Fibroblast of skin of right biceps (primary cell): ENCODE data around the gene MLLT1.
A peak's percentile ranks its signal among the peaks of the same experiment; 100 is the strongest.

Source experiments
- DNase-seq: peaks from one replicate; pipeline ENCODE4 v3.0.0-alpha.2; 2013

Gene MLLT1

DNA sequence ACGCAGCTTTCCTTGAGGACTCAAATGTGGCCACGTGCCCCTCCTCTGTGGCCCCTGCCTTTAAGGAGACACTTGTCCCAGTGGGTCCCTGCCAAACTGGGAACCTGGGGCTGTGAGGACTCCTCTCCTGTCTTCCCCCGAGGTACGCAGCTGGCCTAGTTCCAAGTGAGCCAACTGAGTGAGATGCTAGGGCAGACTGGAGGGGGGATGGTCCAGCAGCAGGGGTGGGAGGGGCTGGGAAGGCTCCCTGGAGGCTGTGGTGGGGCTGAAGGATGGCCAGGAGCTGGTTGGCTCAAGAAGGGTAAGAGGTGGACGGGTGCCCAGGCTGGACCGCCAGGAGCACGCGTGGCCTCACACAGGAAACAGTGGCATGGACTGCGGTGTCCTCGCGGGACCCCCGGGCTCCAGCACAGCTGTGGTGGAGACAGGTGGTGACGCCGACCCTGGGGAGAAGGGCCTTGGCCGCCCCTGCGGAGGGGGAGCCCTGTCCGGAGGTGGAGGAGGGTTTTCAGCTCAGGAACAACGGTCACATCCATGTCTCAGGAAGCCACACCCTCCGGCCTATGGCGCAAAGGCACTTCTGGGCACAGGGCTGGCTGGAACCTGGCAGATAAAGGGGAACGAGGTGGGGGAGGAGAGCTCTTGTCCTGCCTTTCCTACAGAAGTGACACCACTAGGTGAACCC is 45.8 kb downstream of the MLLT1 start:
- DNase-seq, result peak; percentile 49

DNA sequence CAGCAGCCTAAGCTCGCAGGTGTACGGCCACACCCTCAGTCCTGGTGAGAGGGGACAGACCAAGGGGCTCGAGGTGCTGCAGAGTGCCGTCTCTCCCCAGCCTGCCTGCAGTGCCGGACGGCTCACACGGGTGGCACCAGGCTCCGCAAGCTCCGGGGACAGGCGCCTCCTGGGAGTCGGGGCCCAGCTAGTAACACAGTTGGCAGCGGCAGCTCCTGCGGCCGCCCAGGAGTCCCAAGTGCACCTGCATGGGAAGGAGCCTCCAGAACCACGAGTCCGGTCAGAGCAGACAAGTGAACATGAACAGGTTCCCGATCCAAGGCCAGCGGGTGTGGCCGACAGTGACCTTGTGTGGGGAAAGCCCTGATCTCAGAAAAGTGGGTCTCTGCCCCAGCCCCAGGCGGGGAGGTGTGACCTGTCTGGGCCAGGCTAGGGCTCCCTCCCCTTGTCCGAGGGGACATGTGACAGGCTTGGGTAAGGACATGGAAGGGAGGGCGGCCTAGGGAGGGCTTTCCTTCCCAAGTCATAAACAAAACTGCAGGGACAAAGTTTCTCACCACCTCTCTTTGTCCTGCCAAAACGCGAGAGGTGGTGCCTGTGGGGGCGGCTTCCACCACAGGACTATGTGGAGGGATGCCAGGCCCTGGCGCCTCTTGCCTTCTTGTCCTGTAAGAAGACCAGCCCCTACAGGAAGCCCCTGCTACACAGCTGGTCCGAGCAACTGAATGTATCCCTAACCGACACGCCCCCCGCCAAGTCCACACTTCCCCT is 46.5 kb downstream of the MLLT1 start:
- peak; percentile 49 for DNase-seq

DNA sequence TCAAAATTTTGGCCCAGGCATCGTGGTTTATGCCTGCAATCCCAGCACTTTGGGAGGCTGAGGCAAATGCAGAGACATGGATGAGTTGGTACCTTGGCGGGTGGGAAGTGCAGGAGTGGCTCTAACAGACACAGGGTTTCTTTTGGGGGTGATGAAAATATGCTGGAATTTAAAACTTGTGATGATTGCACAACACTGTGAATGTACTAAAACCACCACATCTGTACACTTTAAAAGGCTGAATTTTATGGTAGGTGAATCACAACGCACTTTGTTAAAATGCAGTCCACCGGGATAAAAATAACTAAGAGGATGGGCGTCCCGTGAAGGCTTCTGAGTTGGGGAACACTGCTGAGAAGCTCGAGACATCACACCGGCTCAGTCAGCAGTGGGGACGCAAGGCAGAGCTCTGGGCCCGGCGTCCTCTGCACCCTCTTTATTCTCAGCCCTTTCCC is 47.1 kb downstream of the MLLT1 start:
- peak; percentile 95 for DNase-seq

DNA sequence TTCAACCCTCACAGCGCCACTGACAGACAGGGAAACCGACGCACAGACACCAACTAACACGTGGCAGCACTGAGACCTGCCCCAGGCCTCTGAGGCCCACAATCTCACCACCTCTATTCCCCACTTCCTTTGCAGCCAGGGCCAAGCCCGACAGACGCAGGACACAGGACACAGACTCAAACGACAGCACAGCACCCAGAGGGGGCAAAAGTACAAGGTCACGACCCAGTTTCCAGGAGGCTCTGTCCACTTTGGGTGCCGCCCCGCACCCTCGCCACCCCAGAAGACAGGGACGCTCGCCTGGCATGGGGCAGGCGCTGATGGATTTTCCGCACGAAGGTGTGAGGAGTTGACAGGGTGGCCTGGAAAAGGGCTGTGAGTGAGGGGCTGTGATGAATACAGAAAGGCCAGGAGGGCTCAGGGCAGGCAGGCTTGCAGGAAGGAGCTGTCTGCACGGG is 48.8 kb downstream of the MLLT1 start:
- DNase-seq, result no peak

DNA sequence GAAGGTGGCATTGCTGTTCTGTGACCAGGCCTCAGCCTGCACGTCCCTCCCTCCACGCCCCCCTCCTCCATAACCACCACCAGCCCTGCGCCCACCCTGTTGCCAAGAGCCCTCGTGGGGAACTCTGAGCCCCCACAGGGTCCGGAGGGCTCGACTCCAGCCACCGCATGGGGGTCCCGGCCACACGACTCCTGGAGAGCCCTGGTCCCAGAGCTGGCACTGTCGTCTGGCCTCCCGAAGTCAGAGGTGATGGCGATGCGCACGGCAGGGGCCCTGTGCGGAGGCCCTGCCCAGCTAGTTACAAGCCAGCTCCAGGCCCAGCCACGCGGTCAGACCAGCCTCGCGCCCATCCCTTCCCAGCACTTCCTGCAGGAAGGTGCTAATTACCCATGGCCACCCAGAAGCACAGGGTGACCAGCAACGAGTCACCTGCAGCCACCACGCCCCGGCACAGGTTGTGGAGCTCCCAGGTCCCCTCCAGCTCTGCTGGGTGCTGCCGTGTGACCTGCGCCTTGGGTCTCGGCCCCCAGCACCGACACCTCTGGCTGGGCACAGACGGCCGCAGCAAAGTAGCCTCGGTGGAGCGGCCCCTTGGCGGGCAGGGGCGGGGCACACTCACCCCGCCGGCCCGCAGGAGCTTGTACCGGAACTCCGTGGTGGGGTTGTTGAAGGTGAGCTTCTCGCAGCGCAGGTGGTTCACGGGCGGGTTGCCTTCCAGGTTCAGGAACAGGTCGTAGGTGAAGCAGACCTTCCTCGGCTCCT is 49.6 kb downstream of the MLLT1 start:
- no peak for DNase-seq

DNA sequence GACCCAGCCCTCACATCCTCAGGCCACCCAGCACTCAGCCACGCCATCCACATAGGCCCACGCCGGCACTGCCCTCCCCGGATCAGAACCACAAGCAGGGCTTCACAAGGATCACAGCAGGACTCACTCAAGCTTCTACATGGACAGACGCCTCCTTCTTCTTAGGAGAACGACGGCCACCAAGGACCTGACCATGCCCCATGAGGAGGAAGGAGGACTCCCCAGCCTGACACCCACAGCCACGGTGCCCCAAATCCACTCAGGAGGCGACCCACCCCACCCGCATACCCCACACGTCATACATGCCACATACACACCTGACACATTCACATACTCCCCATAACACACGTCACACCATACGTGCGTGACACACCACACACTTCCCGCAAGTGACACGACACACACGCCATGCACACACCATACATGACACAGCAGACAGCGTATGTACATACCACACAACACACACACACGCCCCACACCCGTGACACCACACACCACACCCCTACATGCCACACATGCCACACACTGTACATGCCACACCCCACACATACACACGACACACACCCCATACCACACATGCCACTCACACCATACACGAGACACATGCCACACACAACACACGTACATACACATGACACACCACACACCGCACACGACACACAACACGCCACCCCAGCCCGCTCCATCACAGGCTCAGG is 50.4 kb downstream of the MLLT1 start:
- DNase-seq, result no peak

DNA sequence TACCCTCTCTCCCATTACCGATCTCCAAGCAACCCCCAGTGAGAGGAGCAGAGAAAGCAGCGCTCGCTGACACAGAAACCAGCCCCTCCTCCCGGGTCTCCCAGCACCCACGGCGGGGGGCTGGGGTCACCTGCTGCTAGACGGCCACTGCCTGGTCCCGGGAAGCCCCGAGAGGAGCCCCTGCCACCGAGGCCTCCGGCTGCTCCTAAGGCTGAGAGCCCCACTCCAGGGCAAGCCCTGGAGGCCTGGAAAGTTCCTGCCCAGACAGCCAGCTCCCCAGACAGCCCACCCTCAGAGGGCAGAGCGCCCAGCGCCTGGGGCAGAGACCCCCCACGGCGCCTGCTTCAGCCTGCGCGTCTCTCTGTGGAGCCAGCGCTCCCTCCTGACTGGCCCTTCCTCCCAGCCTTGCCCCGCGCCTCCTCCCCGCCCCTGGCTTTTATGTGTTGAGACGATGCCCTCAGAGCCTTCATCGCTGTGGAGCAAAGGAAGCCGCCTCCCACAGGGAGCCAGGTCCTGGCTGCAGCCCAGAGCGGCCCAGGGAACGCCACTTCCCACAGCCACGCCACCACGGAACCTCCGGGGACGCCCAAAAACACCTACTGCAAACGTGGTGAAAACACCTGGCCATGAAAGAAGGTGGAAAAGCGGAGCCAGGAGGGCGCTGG is 51.1 kb downstream of the MLLT1 start:
- DNase-seq, result no peak

DNA sequence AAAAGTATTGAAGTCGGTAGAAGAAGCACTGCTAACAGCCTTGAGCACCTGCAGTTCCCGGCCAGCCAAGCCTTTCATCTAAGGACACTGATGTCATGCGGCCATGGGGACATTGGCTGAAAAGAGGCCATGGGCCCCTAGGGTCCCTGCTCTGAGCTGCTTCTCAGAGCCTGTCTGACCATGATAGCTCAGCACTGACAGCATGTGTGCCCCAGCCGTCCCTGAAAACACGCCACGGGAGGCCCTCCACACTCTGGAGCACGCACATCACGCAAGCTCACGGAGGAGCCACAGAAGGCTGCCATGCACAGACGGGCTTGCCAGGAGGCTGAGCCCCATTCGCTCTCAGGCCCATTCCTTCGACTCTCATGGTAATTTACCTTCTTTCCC is 51.8 kb downstream of the MLLT1 start:
- DNase-seq, result no peak

DNA sequence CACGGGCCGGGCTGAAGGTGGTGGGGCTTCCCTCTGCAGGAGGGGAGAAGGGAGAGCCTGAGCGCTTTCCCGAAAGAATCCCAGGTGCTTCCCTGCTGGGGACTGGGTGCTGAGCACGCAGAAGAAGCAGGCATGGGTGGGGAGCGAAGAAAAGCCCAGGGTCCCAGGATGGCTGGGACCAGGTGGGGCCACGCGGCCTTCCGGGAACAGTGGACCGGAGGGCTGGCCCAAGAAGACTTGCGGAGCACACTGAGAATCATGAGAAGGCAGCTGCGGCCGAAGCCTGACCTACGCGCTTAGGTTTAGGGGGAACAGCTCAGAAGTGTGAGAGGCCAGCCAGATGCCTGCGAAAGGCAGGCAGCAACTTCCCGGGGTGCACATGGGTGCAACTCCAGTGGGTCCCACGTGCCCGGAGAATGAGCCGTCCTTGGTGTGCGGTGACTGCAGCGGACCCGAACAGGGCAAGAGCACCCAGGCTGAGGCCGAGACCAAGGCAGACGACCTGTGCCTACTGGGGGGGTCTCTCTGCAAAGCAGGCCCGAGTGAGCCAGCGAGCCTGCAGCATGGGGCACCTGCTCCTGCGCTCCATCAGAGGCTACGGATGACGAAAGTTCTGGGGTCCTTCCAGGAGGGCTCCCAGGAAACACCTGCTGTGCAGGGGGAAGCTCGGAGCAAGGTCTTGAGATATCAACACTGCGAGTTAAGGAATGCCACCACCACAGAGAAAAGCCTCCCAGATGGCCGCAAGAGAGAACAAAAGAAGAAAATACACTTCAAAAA is 52.4 kb downstream of the MLLT1 start:
- no peak for DNase-seq

DNA sequence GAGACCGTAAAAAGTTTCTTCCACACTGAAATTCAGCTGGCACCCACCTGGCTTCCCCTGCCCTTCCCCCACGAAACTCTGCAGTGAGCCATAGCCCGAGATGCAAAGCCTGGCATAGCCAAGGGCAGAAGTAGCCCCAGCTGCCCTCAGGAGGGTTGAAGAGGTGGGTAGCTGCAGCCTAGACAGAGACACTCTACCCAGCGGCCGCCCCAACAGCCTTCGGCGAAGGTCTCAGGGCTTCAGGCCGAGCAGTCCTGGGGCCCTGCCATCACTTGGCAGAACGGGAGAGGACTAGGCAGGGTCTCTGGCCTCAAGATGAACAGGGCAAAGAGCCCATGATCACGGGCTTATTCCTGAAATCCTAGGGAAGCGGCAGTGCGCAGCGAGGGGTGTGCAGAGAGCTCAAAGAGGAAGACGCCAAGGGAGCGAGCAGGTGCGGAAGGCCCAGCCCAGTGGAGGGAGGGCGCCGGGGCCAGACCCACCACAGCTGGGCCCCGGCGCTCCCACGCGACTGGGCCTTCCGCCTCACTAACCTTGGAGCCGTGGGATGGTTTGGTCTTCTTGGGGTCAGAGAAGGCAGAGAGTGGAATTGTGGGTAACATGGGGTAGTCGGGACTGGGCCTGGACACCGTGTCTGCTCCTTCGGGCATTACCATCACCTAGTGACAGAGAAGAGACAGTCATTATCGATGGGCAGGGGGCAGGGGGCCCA is 53.2 kb downstream of the MLLT1 start:
- DNase-seq, result no peak

DNA sequence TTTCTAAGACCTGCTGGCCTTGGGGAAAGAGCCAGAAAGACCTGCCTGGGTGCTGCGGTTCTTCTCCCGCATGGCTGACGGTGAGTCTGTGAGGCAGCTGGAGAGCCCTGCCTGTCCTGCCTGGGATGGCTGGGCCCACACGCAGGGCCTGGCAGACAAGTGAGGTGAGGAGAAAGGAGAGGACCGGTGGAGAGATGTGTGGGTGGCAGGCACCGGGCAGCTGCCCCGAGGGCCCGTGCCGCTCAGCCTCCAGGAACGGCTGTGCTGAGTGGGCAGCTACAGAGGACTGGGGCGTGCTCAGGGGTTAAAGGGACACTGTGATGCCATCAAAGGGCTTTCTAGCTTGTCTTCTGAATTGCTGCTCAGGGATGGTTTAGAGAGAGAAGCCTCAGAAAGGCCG is 53.8 kb downstream of the MLLT1 start:
- DNase-seq, result no peak

DNA sequence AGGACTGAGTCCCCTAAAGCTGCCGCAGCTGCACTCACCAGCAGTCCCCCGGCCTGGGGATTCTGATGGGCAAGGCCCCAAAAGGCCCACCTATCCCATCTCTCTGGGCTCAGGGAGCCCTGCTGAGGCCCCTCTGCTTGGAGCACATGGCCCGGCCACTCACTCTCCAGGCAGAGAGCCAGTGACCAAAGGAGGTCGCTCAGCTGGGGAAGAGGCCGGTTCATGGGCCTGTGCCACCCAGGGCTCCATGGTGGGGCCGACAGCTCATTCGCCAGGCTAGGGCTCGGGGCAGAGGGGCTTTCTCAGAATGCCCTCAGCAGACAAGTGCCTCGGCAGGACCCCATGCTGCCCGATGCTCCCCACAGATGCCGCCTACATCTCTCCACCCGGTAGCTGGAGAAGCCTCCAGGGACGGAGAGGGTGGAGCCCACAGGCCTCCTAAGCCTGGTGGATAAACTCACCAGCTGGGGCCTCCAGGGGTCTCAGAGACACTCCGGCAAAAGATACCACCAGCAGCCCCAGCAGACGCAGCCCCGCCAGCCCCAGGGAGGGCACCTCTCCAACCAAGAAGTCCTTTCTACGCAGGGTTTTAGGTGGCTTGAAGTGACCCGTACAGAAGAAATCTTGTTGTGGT is 54.4 kb downstream of the MLLT1 start:
- no peak for DNase-seq

DNA sequence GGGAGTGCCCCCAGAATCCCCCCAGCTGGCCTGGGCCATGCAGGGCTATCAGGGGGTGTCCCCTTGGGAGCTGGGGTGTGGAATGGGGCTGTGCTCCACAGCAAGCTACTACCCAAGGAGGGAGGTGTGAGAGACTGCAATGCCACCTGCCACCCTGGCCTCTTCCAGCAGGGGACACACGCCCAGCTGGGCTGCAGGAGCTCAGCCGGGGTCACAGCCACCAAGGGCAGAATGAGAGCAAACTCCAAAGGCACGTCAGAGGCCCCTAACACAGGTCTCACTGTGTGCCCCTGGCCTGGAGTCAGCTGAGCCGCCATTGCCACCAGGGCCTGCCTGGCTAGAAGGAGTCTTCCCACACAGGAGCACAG is 55.5 kb downstream of the MLLT1 start:
- DNase-seq, result no peak

DNA sequence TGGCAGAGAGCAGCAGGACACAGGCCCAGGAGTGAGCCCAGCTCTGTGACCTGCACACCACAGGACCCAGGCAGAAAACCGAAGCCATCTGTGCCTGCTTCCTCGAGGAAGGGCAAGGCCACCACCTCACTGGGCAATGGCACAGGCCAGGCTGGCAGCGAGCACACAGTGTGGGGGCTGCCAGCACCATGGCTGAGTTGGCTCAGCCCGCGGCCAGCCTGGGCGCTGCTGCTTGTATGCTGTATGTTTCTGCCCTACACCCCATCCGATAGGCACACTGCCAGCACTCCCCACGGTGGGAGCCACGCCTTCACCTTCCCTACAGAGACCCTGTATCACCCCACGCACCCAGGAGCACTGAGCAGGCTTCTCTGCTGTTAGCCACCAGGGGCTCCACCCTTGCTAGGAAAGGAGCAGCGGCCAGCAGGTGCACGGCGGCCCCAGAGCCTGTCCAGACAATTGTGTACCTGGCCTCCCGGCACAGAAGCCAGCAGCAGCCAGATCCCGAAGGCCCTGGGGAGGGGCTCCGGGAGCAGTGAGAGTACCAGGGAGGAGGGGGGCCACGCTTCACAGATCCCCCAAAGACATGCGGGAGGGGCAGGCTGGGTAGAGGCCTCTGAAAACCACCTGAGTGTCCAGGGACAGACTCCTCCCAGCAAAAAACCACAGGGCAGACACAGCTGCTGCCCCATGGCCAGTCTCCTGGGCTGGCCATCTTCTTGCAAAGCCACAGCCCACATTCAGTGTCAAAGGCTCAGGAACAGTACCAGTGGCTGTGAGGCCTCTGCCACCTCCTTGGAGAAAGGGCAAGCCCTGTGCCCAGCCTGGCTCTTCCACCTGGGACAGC is 56.1 kb downstream of the MLLT1 start:
- no peak for DNase-seq

DNA sequence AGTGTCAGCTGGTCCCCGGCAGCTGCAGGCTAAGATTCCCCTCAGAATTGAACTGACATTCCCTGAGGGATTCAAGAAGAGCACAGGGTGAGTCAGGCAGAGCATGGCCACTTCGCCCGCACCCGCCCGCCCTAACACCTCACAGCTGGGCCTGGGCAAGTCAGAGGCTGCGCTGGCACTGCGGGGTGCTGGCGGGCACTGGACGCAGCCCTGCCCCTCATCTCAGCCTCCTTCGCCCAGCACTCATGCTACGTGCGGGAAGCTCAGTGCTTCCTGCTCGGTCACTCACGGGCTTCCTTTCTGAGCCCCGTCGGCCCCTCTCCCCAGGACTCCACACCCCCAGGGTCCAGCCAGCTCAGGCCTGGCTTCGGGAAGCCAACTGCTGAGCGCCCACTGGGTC is 56.9 kb downstream of the MLLT1 start:
- no peak for DNase-seq

DNA sequence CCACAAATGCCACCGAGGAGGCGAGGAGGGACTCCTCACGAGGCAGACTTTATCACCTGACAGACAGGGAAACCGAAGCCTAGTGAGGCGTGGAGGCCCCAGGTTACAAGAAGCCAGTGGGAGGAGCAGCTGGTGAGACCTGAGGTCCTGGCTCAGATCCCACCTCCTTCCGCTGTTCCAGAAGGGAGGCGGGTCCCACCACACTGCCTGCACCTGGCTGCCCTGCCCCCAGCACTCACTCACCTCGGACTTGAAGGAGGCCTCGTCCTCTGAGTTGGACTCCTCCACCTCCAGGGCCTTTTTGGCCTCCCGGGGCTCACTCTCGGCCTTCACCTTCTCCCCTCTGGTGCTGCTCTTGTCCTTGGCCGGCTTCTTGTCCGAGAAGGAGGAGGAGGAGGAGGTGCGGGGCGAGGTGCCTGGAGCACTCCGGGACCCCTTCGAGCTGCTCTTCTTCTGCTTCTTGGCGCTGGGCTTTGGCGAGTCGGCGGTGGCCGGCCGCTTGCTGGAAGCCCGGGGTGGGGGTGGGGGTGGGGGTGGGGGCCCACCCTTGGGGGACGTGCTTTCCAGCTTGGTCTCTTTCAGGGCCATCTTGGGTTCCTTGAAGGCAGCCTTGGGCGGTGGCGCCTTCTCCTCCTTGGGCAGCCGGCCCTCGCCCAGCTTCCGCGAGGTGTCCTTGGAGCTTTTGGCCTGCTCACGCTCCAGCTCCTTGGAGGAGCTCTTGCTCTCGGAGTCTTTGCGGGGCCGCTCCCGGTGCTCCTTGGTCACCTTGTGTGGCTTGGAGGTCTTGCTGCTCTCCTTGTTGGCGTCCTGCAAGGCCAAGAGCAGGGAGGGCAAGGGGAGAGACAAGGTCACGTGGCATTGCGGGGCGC is 57.7 kb downstream of the MLLT1 start:
- DNase-seq, result no peak

DNA sequence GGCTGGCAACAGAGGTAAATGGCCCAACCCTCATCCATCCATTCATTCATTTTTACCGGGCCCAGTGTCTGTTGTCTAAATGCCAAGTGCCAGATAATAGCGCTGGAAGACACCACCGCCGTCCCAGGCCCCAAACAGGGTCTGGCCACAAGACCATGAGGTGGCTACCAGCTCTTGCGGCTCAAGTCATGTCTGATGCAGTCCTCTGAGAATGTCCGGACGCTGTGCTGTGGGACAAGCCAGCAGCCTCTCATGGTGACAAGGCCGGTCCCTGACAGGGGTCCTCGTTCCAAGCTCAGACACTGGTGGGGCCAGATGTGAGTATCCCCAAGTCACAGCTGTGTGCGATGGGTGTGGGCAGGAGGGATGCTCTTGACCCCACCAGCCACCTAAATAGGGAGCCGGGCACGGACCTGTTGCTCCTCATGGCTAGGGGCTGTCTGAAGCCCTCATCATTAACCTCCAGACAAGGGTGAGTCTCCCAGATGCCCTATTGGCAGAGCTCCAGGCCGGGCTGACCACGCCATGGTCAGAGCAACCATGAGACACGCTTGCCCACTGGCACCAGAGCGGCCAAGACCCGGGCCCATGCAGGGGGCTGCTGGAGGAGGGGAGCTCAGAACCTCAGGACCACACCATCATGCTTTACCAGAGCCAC is 58.4 kb downstream of the MLLT1 start:
- no peak for DNase-seq
